Liver (tissue), 9 donors: Measurements from ENCODE around the gene ETV3. TPM values are rescaled to one million over a fixed set of nuclear protein-coding genes. Genes with fewer than 3 reads are reported as not detected.

Experiments used
- DNase-seq: peaks from one replicate; pipeline ENCODE4 v3.0.0-alpha.2; 2017; ENCODE audit warnings: low spot score
- H3K27ac ChIP-seq, 2 donors: one replicate each; pipeline ENCODE4 v1.7.0; 2013; ENCODE audit warnings: inconsistent platforms in 2 of 2, low read length in 2 of 2, control low read depth in 1 of 2, low read depth in 1 of 2, mild to moderate bottlenecking in 1 of 2
- H3K27me3 ChIP-seq, 4 donors: one replicate each; pipeline versions ENCODE4 v1.6.1 to v1.7.0; 2013; ENCODE audit warnings: low read length in 3 of 4, inconsistent platforms in 1 of 4, mild to moderate bottlenecking in 1 of 4, moderate library complexity in 1 of 4; ENCODE audit not compliant: control insufficient read depth in 4 of 4, insufficient read depth in 4 of 4
- H3K36me3 ChIP-seq, 4 donors: one replicate each; pipeline versions ENCODE4 v1.6.1 to v1.7.0; 2013; ENCODE audit warnings: low read length in 3 of 4, mild to moderate bottlenecking in 3 of 4, low read depth in 1 of 4, moderate library complexity in 1 of 4; ENCODE audit not compliant: control insufficient read depth in 4 of 4, insufficient read depth in 3 of 4
- H3K4me1 ChIP-seq, 4 donors: one replicate each; pipeline versions ENCODE4 v1.6.1 to v1.7.0; 2013; ENCODE audit warnings: low read length in 3 of 4, mild to moderate bottlenecking in 3 of 4, moderate library complexity in 1 of 4; ENCODE audit not compliant: control insufficient read depth in 4 of 4, insufficient read depth in 4 of 4
- H3K4me3 ChIP-seq, 3 donors: one replicate each; pipeline versions ENCODE4 v1.6.1 to v1.7.0; 2013; ENCODE audit warnings: low read length in 3 of 3, control low read depth in 1 of 3, low read depth in 1 of 3, mild to moderate bottlenecking in 1 of 3
- H3K9ac ChIP-seq, 2 donors: one replicate each; pipeline ENCODE4 v1.7.0; 2013; ENCODE audit warnings: low read length in 2 of 2, mild to moderate bottlenecking in 2 of 2, moderate library complexity in 2 of 2, control low read depth in 1 of 2, low read depth in 1 of 2
- H3K9me3 ChIP-seq, 4 donors: one replicate each; pipeline versions ENCODE4 v1.6.1 to v1.7.0; 2013; ENCODE audit warnings: low read length in 3 of 4; ENCODE audit not compliant: control insufficient read depth in 4 of 4
- EGR1 ChIP-seq, 2 donors: IDR thresholded peaks; 2 replicates each; pipeline ENCODE4 v1.6.1; 2016 to 2018; ENCODE audit warnings: antibody characterized with exemption in 2 of 2, low read depth in 2 of 2
- FOXA1 ChIP-seq: IDR thresholded peaks from 2 replicates; pipeline ENCODE4 v1.6.1; 2016; ENCODE audit warnings: antibody characterized with exemption
- FOXA2 ChIP-seq: IDR thresholded peaks from 2 replicates; pipeline ENCODE4 v1.6.1; 2016; ENCODE audit warnings: antibody characterized with exemption
- GABPA ChIP-seq, 2 donors: IDR thresholded peaks in 1 of 2; conservative IDR thresholded peaks in 1 of 2; 2 replicates each; pipeline ENCODE4 v1.6.1; 2016; ENCODE audit warnings: antibody characterized with exemption in 2 of 2, mild to moderate bottlenecking in 1 of 2, moderate library complexity in 1 of 2
- HNF4A ChIP-seq, 2 donors: conservative IDR thresholded peaks; 2 replicates each; pipeline ENCODE4 v1.6.1; 2016; ENCODE audit warnings: antibody characterized with exemption in 2 of 2, mild to moderate bottlenecking in 2 of 2
- HNF4G ChIP-seq: IDR thresholded peaks from 2 replicates; pipeline ENCODE4 v1.6.1; 2016; ENCODE audit warnings: antibody characterized with exemption
- JUND ChIP-seq, 2 donors: IDR thresholded peaks; 2 replicates each; pipeline ENCODE4 v1.6.1; 2016; ENCODE audit warnings: antibody characterized with exemption in 2 of 2
- MAX ChIP-seq: IDR thresholded peaks from 2 replicates; pipeline ENCODE4 v1.6.1; 2016; ENCODE audit warnings: antibody characterized with exemption
- NR2F2 ChIP-seq: IDR thresholded peaks from 2 replicates; pipeline ENCODE4 v1.6.1; 2016; ENCODE audit warnings: antibody characterized with exemption
- RAD21 ChIP-seq, 2 donors: IDR thresholded peaks; 2 replicates each; pipeline ENCODE4 v1.6.1; 2016; ENCODE audit warnings: antibody characterized with exemption in 2 of 2, mild to moderate bottlenecking in 2 of 2
- RXRA ChIP-seq, 2 donors: IDR thresholded peaks; 2 replicates each; pipeline ENCODE4 v1.6.1; 2017 to 2018; ENCODE audit warnings: antibody characterized with exemption in 2 of 2, mild to moderate bottlenecking in 1 of 2
- SP1 ChIP-seq: IDR thresholded peaks from 2 replicates; pipeline ENCODE4 v1.6.1; 2018; ENCODE audit warnings: antibody characterized with exemption, mild to moderate bottlenecking
- TAF1 ChIP-seq: conservative IDR thresholded peaks from 2 replicates; pipeline ENCODE4 v1.6.1; 2016; ENCODE audit warnings: antibody characterized with exemption, mild to moderate bottlenecking
- YY1 ChIP-seq: IDR thresholded peaks from 2 replicates; pipeline ENCODE4 v1.6.1; 2016; ENCODE audit warnings: antibody characterized with exemption, mild to moderate bottlenecking
- WGBS: extraction: QIAGEN DNeasy Blood & Tissue Kit; methylation state at CpG from one replicate; pipeline ENCODE4 v1.1.7; 2013; 5-methylcytosine and 5-hydroxymethylcytosine counted together
- polyA plus RNA-seq, 2 donors: library from polyadenylated mRNA; stranded (reverse) in 1 of 2; unstranded in 1 of 2; fragments of 200-250 nt in 1 of 2; fragments of >200 nt in 1 of 2; fragmentation: Nextera tagmentation in 1 of 2; extraction: Ambion mirVana in 1 of 2; gene quantifications; one replicate each; pipeline versions ENCODE4 v1.2.1 to v1.2.3, GENCODE V29; 2013 to 2015
- total RNA-seq, 2 donors: library from RNA; depleted of rRNA; stranded (reverse); fragments of >200 nt; gene quantifications; one replicate each; pipeline ENCODE4 v1.2.3, GENCODE V29; 2014
- TF ChIP-seq, protein P1 (sequence below): fragments of 150-350 bp; IDR thresholded peaks from 2 replicates; pipeline ENCODE4 v1.5.1; 2017; ENCODE audit warnings: improper control_type of control experiment, low read depth, low read length; ENCODE audit not compliant: missing input control
- TF ChIP-seq, protein P2 (sequence below): IDR thresholded peaks from 2 replicates; pipeline ENCODE4 v1.6.1; 2016; ENCODE audit warnings: antibody characterized with exemption, mild to moderate bottlenecking
- TF ChIP-seq, protein P3 (sequence below): IDR thresholded peaks from 2 replicates; pipeline ENCODE4 v1.6.1; 2016; ENCODE audit warnings: antibody characterized with exemption
- TF ChIP-seq, protein P4 (sequence below): IDR thresholded peaks from 2 replicates; pipeline ENCODE4 v1.6.1; 2016; ENCODE audit warnings: antibody characterized with exemption
- donor health status: healthy.
- donor health status: healthy.
- donor health status: healthy.
- donor health status: healthy.
- donor health status: healthy.

ETV3 gene
- total and polyA plus RNA-seq, 4 donors: 2.0 to 10.8 (median 5.3) TPM

GRCh38 chr1:157098519-157098918 lies 39.7 kb downstream of the ETV3 start (continued):
- TF ChIP-seq, protein P1, sequence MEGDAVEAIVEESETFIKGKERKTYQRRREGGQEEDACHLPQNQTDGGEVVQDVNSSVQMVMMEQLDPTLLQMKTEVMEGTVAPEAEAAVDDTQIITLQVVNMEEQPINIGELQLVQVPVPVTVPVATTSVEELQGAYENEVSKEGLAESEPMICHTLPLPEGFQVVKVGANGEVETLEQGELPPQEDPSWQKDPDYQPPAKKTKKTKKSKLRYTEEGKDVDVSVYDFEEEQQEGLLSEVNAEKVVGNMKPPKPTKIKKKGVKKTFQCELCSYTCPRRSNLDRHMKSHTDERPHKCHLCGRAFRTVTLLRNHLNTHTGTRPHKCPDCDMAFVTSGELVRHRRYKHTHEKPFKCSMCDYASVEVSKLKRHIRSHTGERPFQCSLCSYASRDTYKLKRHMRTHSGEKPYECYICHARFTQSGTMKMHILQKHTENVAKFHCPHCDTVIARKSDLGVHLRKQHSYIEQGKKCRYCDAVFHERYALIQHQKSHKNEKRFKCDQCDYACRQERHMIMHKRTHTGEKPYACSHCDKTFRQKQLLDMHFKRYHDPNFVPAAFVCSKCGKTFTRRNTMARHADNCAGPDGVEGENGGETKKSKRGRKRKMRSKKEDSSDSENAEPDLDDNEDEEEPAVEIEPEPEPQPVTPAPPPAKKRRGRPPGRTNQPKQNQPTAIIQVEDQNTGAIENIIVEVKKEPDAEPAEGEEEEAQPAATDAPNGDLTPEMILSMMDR: no peak
- no peak for TF ChIP-seq GABPA (IDR thresholded peaks at IDR 0.05 in 1 of 2, conservative IDR thresholded peaks at IDR 0.05 in 1 of 2)

DNA sequence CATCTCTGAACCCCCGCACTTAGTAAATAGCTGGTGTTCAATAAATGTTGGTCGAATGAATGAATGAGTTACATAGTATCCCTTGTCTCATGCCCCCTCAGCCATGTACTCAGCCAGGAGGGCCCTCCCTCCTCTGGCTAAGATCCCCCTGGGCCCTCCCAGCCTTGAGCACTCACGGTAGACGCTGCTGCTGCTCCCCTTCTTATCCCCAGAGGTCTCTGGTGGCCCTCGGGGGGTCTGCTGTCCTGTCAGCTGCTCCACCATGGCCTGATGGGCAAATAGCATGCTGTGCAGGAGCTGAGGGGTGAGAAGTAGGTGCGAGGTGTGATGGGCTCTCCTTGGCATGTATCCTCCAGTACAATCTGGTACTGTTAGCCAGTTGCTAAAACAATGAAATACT lies 40.5 kb downstream of the ETV3 start:
- 84% methylated on average over 6 of the region's 6 CpGs for WGBS
- DNase-seq: no peak
- Histone ChIP-seq H3K27ac (no peak overlapping the region), H3K9ac (no peak overlapping the region), H3K9me3 (no peaks in the 10 kb centered on the region), H3K4me3 (no peak overlapping the region), H3K4me1 (no peaks in the 10 kb centered on the region), H3K27me3 (no peaks in the 10 kb centered on the region), H3K36me3 (no peaks in the 10 kb centered on the region)
- TF ChIP-seq RAD21 (IDR thresholded peaks at IDR 0.05) (no peak), GABPA (IDR thresholded peaks at IDR 0.05 in 1 of 2, conservative IDR thresholded peaks at IDR 0.05 in 1 of 2) (no peak), TAF1 (no peak), EGR1 (IDR thresholded peaks at IDR 0.05; ENCODE audit: low read depth in 2 of 2) (no peak), MAX (no peak), JUND (IDR thresholded peaks at IDR 0.05) (no peak), HNF4A (conservative IDR thresholded peaks at IDR 0.05) (no peak), FOXA1 (no peak), HNF4G (no peak), NR2F2 (no peak), YY1 (no peak), RXRA (IDR thresholded peaks at IDR 0.05) (no peak), FOXA2 (no peak), SP1 (no peak)
- TF ChIP-seq, protein P2, sequence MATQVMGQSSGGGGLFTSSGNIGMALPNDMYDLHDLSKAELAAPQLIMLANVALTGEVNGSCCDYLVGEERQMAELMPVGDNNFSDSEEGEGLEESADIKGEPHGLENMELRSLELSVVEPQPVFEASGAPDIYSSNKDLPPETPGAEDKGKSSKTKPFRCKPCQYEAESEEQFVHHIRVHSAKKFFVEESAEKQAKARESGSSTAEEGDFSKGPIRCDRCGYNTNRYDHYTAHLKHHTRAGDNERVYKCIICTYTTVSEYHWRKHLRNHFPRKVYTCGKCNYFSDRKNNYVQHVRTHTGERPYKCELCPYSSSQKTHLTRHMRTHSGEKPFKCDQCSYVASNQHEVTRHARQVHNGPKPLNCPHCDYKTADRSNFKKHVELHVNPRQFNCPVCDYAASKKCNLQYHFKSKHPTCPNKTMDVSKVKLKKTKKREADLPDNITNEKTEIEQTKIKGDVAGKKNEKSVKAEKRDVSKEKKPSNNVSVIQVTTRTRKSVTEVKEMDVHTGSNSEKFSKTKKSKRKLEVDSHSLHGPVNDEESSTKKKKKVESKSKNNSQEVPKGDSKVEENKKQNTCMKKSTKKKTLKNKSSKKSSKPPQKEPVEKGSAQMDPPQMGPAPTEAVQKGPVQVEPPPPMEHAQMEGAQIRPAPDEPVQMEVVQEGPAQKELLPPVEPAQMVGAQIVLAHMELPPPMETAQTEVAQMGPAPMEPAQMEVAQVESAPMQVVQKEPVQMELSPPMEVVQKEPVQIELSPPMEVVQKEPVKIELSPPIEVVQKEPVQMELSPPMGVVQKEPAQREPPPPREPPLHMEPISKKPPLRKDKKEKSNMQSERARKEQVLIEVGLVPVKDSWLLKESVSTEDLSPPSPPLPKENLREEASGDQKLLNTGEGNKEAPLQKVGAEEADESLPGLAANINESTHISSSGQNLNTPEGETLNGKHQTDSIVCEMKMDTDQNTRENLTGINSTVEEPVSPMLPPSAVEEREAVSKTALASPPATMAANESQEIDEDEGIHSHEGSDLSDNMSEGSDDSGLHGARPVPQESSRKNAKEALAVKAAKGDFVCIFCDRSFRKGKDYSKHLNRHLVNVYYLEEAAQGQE: no peak
- TF ChIP-seq, protein P3, sequence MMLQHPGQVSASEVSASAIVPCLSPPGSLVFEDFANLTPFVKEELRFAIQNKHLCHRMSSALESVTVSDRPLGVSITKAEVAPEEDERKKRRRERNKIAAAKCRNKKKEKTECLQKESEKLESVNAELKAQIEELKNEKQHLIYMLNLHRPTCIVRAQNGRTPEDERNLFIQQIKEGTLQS: no peak
- TF ChIP-seq, protein P4, sequence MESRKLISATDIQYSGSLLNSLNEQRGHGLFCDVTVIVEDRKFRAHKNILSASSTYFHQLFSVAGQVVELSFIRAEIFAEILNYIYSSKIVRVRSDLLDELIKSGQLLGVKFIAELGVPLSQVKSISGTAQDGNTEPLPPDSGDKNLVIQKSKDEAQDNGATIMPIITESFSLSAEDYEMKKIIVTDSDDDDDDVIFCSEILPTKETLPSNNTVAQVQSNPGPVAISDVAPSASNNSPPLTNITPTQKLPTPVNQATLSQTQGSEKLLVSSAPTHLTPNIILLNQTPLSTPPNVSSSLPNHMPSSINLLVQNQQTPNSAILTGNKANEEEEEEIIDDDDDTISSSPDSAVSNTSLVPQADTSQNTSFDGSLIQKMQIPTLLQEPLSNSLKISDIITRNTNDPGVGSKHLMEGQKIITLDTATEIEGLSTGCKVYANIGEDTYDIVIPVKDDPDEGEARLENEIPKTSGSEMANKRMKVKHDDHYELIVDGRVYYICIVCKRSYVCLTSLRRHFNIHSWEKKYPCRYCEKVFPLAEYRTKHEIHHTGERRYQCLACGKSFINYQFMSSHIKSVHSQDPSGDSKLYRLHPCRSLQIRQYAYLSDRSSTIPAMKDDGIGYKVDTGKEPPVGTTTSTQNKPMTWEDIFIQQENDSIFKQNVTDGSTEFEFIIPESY: no peak
- TF ChIP-seq, protein P1: no peak
